ENCODE data around the gene PARD6B.
"Not testable (repeated sequence)": the region's sequence is repeated elsewhere in the genome, so short reads cannot be mapped to it uniquely, and the experiment has no call there.

The PARD6B gene

GRCh38 chr20:50693001-50693400 is 38.4 kb upstream of the PARD6B start:
- TF ChIP-seq JUND (IDR thresholded peaks at IDR 0.05; ENCODE audit: low read depth), result no peak
- in situ Hi-C loops (cut with HindIII; ENCODE audit: low pct_unique_long_range_greater_than_20kb, low sequenced_read_pairs), result no loop called here
- no peak for DNase-seq (ENCODE audit: low read depth in 1 of 2, low spot score in 1 of 2)

- in situ Hi-C loops (cut with HindIII; ENCODE audit: low pct_unique_long_range_greater_than_20kb, low sequenced_read_pairs), result no loop called here
- no peak for DNase-seq (ENCODE audit: low read depth in 1 of 2, low spot score in 1 of 2)
- no peak for TF ChIP-seq JUND (IDR thresholded peaks at IDR 0.05; ENCODE audit: low read depth)
Observed at GRCh38 chr20:50694379-50695134, 36.8 kb upstream of the PARD6B start.

GRCh38 chr20:50695135-50695872 is 36.1 kb upstream of the PARD6B start:
- TF ChIP-seq JUND (IDR thresholded peaks at IDR 0.05; ENCODE audit: low read depth), result no peak
- in situ Hi-C loops (cut with HindIII; ENCODE audit: low pct_unique_long_range_greater_than_20kb, low sequenced_read_pairs), result no loop called here
- DNase-seq (ENCODE audit: low read depth in 1 of 2, low spot score in 1 of 2), result no peak

- DNase-seq (ENCODE audit: low read depth in 1 of 2, low spot score in 1 of 2); in situ Hi-C loops (cut with HindIII; ENCODE audit: low pct_unique_long_range_greater_than_20kb, low sequenced_read_pairs): not testable (repeated sequence)
Observed at GRCh38 chr20:50698255-50698654, 33.1 kb upstream of the PARD6B start.

GRCh38 chr20:50699688-50700087 is 31.7 kb upstream of the PARD6B start:
- no peak for TF ChIP-seq JUND (IDR thresholded peaks at IDR 0.05; ENCODE audit: low read depth)
- no peak for DNase-seq (ENCODE audit: low read depth in 1 of 2, low spot score in 1 of 2)
- in situ Hi-C loops (cut with HindIII; ENCODE audit: low pct_unique_long_range_greater_than_20kb, low sequenced_read_pairs), result no loop called here

GRCh38 chr20:50701041-50701963 is 30.1 kb upstream of the PARD6B start:
- DNase-seq (ENCODE audit: low read depth in 1 of 2, low spot score in 1 of 2), result no peak
- TF ChIP-seq JUND (IDR thresholded peaks at IDR 0.05; ENCODE audit: low read depth), result no peak
- in situ Hi-C loops (cut with HindIII; ENCODE audit: low pct_unique_long_range_greater_than_20kb, low sequenced_read_pairs), result no loop called here

GRCh38 chr20:50703651-50704438 is 27.5 kb upstream of the PARD6B start:
- in situ Hi-C loops (cut with HindIII; ENCODE audit: low pct_unique_long_range_greater_than_20kb, low sequenced_read_pairs); DNase-seq (ENCODE audit: low read depth in 1 of 2, low spot score in 1 of 2): not testable (repeated sequence)

- TF ChIP-seq JUND (IDR thresholded peaks at IDR 0.05; ENCODE audit: low read depth), result no peak
- in situ Hi-C loops (cut with HindIII; ENCODE audit: low pct_unique_long_range_greater_than_20kb, low sequenced_read_pairs), result no loop called here
- DNase-seq (ENCODE audit: low read depth in 1 of 2, low spot score in 1 of 2), result no peak
Observed at GRCh38 chr20:50704514-50704913, 26.9 kb upstream of the PARD6B start.

GRCh38 chr20:50704971-50705370 is 26.4 kb upstream of the PARD6B start:
- in situ Hi-C loops (cut with HindIII; ENCODE audit: low pct_unique_long_range_greater_than_20kb, low sequenced_read_pairs), result no loop called here

GRCh38 chr20:50708845-50709635 is 22.3 kb upstream of the PARD6B start:
- peak in 1 of 2 experiments; percentile 93 for DNase-seq (ENCODE audit: low read depth in 1 of 2, low spot score in 1 of 2)
- in situ Hi-C loops (cut with HindIII; ENCODE audit: low pct_unique_long_range_greater_than_20kb, low sequenced_read_pairs), result no loop called here
- peak; percentile 81; the same call in 1 of the 2 replicates for TF ChIP-seq JUND (IDR thresholded peaks at IDR 0.05; ENCODE audit: low read depth)

More at GRCh38 chr20:50704971-50705370, 26.4 kb upstream of the PARD6B start:
- no peak for DNase-seq (ENCODE audit: low read depth in 1 of 2, low spot score in 1 of 2)
- no peak for TF ChIP-seq JUND (IDR thresholded peaks at IDR 0.05; ENCODE audit: low read depth)

GRCh38 chr20:50709636-50709973 is 21.8 kb upstream of the PARD6B start:
- DNase-seq (ENCODE audit: low read depth in 1 of 2, low spot score in 1 of 2), result no peak
- no peak for TF ChIP-seq JUND (IDR thresholded peaks at IDR 0.05; ENCODE audit: low read depth)
- in situ Hi-C loops (cut with HindIII; ENCODE audit: low pct_unique_long_range_greater_than_20kb, low sequenced_read_pairs), result no loop called here

All from T47D (cell line).